Prostate gland (tissue), 2 donors: ENCODE measurements around the gene CSF3. TPM values are rescaled to one million over a fixed set of nuclear protein-coding genes. Genes with fewer than 3 reads are reported as not detected.

Experiments
- DNase-seq: peaks from one replicate; pipeline ENCODE4 v3.0.0-alpha.2; 2019; ENCODE audit warnings: low spot score
- H3K27ac ChIP-seq, 2 donors: fragments of 200-600 bp; sonication (generic); 2 replicates each; pipeline ENCODE4 v1.5.1; 2017 to 2019
- H3K27me3 ChIP-seq: fragments of 200-600 bp; sonication (generic); replicated peaks from 2 replicates; pipeline ENCODE4 v1.5.1; 2019; ENCODE audit not compliant: insufficient read depth
- H3K36me3 ChIP-seq, 2 donors: fragments of 200-600 bp; sonication (generic); 1 replicate in 1 of 2; 2 replicates in 1 of 2; pipeline versions ENCODE4 v1.5.1 to v1.8.1; 2017 to 2019
- H3K4me1 ChIP-seq: fragments of 200-600 bp; sonication (generic); replicated peaks from 2 replicates; pipeline ENCODE4 v1.5.1; 2019
- H3K4me3 ChIP-seq, 2 donors: fragments of 200-600 bp; sonication (generic); 2 replicates each; pipeline ENCODE4 v1.5.1; 2017 to 2019
- H3K9me3 ChIP-seq: fragments of 200-600 bp; sonication (generic); 2 replicates; pipeline ENCODE4 v1.5.1; 2017
- CTCF ChIP-seq, 4 experiments: fragments of 200-600 bp in 2 of 4; fragments of 450-650 bp in 2 of 4; sonication (generic) in 2 of 4; IDR thresholded peaks; 1 replicate in 3 of 4; 2 replicates in 1 of 4; pipeline ENCODE4 v1.5.1; 2016 to 2019; ENCODE audit warnings: antibody characterized with exemption in 4 of 4, mild to moderate bottlenecking in 2 of 4, moderate library complexity in 2 of 4
- POLR2A ChIP-seq: fragments of 450-650 bp; IDR thresholded peaks from one replicate; pipeline ENCODE4 v1.6.1; 2016; ENCODE audit warnings: antibody characterized with exemption, mild to moderate bottlenecking
- POLR2AphosphoS5 ChIP-seq: sonication (generic); formaldehyde crosslinking; IDR thresholded peaks from one replicate; pipeline ENCODE4 v1.6.1; 2017; ENCODE audit warnings: antibody characterized with exemption
- WGBS: methylation state at CpG from one replicate; pipeline ENCODE4 v1.1.5; 2018; 5-methylcytosine and 5-hydroxymethylcytosine counted together
- intact Hi-C: fragments of 100-400 bp; cut with DNase I; formaldehyde crosslinking; loops from one replicate; pipeline ENCODE4 v1.14.2; 2022
- total RNA-seq, 2 donors: library from RNA; depleted of rRNA; stranded (reverse); fragments of >200 nt; gene quantifications; one replicate each; pipeline ENCODE4 v1.1.0, GENCODE V29; 2016

CSF3 gene
- total RNA-seq, 2 donors from 2014 or later: 0.41 to 2.2 TPM

GRCh38 chr17:39970157-39970692 is 45.0 kb upstream of the CSF3 start:
- Histone ChIP-seq H3K27me3 (no peaks in the 10 kb centered on the region), H3K36me3 (no peaks in the 10 kb centered on the region), H3K27ac (no peak overlapping the region), H3K9me3 (no peaks in the 10 kb centered on the region), H3K4me3 (no peak overlapping the region), H3K4me1 (no peaks in the 10 kb centered on the region)
- WGBS: 70% methylated on average over 7 of the region's 7 CpGs
- no peak for TF ChIP-seq CTCF (IDR thresholded peaks at IDR 0.05)
- no peak for TF ChIP-seq POLR2AphosphoS5
- no peak for TF ChIP-seq POLR2A
- DNase-seq: no peak
- intact Hi-C loops: no loop called here

GRCh38 chr17:39971076-39971603 is 44.1 kb upstream of the CSF3 start:
- no peaks in the 10 kb centered on the region for H3K9me3 ChIP-seq
- H3K27ac ChIP-seq: no peak overlapping the region
- TF ChIP-seq POLR2A (no peak), CTCF (IDR thresholded peaks at IDR 0.05) (no peak), POLR2AphosphoS5 (no peak)
- WGBS: 86% methylated on average over 4 of the region's 4 CpGs
- intact Hi-C loops: no loop called here
- H3K27me3 ChIP-seq: no peaks in the 10 kb centered on the region
- H3K4me3 ChIP-seq: no peak overlapping the region
- DNase-seq: no peak
- H3K4me1 ChIP-seq: no peaks in the 10 kb centered on the region
- H3K36me3 ChIP-seq: no peaks in the 10 kb centered on the region

GRCh38 chr17:39972271-39972670 is 43.0 kb upstream of the CSF3 start:
- 52% methylated on average over 3 of the region's 3 CpGs for WGBS
- intact Hi-C loops: no loop called here

GRCh38 chr17:39973496-39973895 is 41.7 kb upstream of the CSF3 start:
- 86% methylated on average over 2 of the region's 2 CpGs for WGBS
- no peaks in the 10 kb centered on the region for H3K4me1 ChIP-seq
- TF ChIP-seq CTCF (IDR thresholded peaks at IDR 0.05): no peak
- TF ChIP-seq POLR2AphosphoS5: no peak
- no peak for TF ChIP-seq POLR2A
- intact Hi-C loops: no loop called here
- no peak for DNase-seq
- H3K9me3 ChIP-seq: no peaks in the 10 kb centered on the region
- H3K4me3 ChIP-seq: no peak overlapping the region
- H3K27me3 ChIP-seq: no peaks in the 10 kb centered on the region
- no peaks in the 10 kb centered on the region for H3K36me3 ChIP-seq
- no peak overlapping the region for H3K27ac ChIP-seq

More at GRCh38 chr17:39972271-39972670, 43.0 kb upstream of the CSF3 start:
- no peaks in the 10 kb centered on the region for H3K36me3 ChIP-seq
- H3K4me1 ChIP-seq: no peaks in the 10 kb centered on the region
- no peak overlapping the region for H3K27ac ChIP-seq
- no peaks in the 10 kb centered on the region for H3K27me3 ChIP-seq
- TF ChIP-seq POLR2AphosphoS5 (no peak), CTCF (IDR thresholded peaks at IDR 0.05) (no peak), POLR2A (no peak)
- no peak for DNase-seq
- H3K4me3 ChIP-seq: no peak overlapping the region
- H3K9me3 ChIP-seq: no peaks in the 10 kb centered on the region

- Histone ChIP-seq H3K4me3 (no peak overlapping the region), H3K4me1 (no peaks in the 10 kb centered on the region), H3K27ac (no peak overlapping the region), H3K9me3 (no peaks in the 10 kb centered on the region), H3K36me3 (no peaks in the 10 kb centered on the region), H3K27me3 (no peaks in the 10 kb centered on the region)
- WGBS: 83% methylated on average over 5 of the region's 5 CpGs
- TF ChIP-seq CTCF (IDR thresholded peaks at IDR 0.05): no peak
- no peak for TF ChIP-seq POLR2A
- TF ChIP-seq POLR2AphosphoS5: no peak
- DNase-seq: no peak
- intact Hi-C loops: no loop called here
Measured at GRCh38 chr17:39974433-39974832, 40.8 kb upstream of the CSF3 start.
